ENCODE results near the gene VSIG10L2.

GRCh38 chr11:125955856-125956255 is 10.0 kb downstream of the VSIG10L2 start:
- TF ChIP-seq CTCF (IDR thresholded peaks at IDR 0.05) (no peak), POLR2A (IDR thresholded peaks at IDR 0.05) (no peak)

Data from esophagus squamous epithelium (tissue), 4 donors.